ENCODE data around the gene CLCN3. TPM values are rescaled to one million over a fixed set of nuclear protein-coding genes. Genes with fewer than 3 reads are reported as not detected.
A peak's percentile ranks its signal among the peaks of the same experiment; 100 is the strongest.

The CLCN3 gene
- total and polyA plus RNA-seq, 2 of the 13 experiments (the other 11 are each of a cell fraction or from before 2014, with no cell fraction given), result 13.6 to 23.7 TPM

- TF ChIP-seq PHF8 (CRISPR knock-in tag; IDR thresholded peaks at IDR 0.05) (peak; percentile 82), ZNF501 (CRISPR knock-in tag; IDR thresholded peaks at IDR 0.05) (peak; percentile 87), ELF3 (CRISPR knock-in tag; IDR thresholded peaks at IDR 0.05) (peak; percentile 63), TBL1XR1 (IDR thresholded peaks at IDR 0.05; ENCODE audit: borderline replicate concordance, low read length, partially characterized antibody) (peak; percentile 15), CENPX (CRISPR knock-in tag; IDR thresholded peaks at IDR 0.05) (no peak), ZSCAN9 (CRISPR knock-in tag; IDR thresholded peaks at IDR 0.05; ENCODE audit: borderline replicate concordance) (peak; percentile 78; the same call in 1 of the 2 replicates), NR2C2 (CRISPR knock-in tag; IDR thresholded peaks at IDR 0.05; ENCODE audit: borderline replicate concordance) (peak; percentile 92), ZNF607 (CRISPR knock-in tag; IDR thresholded peaks at IDR 0.05; ENCODE audit: borderline replicate concordance) (peak; percentile 90; the same call in 1 of the 2 replicates), BRCA1 (CRISPR knock-in tag; IDR thresholded peaks at IDR 0.05) (no peak), IRF2 (CRISPR knock-in tag; IDR thresholded peaks at IDR 0.05) (peak; percentile 72; the same call in 1 of the 2 replicates), ZBTB7A (CRISPR knock-in tag; IDR thresholded peaks at IDR 0.05) (peak; percentile 11; the same call in 1 of the 2 replicates), ZNF44 (CRISPR knock-in tag; IDR thresholded peaks at IDR 0.05) (no peak), TERF1 (CRISPR knock-in tag; IDR thresholded peaks at IDR 0.05) (no peak), MED1 (CRISPR knock-in tag; IDR thresholded peaks at IDR 0.05) (peak; percentile 63), ZMYM4 (CRISPR knock-in tag; IDR thresholded peaks at IDR 0.05) (peak; percentile 99), ZBTB39 (CRISPR knock-in tag; IDR thresholded peaks at IDR 0.05) (0 out of 2 replicates have a peak, but pooled peaks have one; percentile 25), ZFP36L1 (CRISPR knock-in tag; IDR thresholded peaks at IDR 0.05) (peak; percentile 85), MBNL3 (CRISPR knock-in tag; conservative IDR thresholded peaks at IDR 0.05) (no peak), ZFP36 (IDR thresholded peaks at IDR 0.05; ENCODE audit: borderline replicate concordance, low read depth, low read length, partially characterized antibody) (no peak), TFDP1 (CRISPR knock-in tag; IDR thresholded peaks at IDR 0.05; ENCODE audit: borderline replicate concordance) (peak; percentile 63; the same call in 1 of the 2 replicates), FOXA1 (IDR thresholded peaks at IDR 0.05) (no peak), FOXA1 (CRISPR knock-in tag; IDR thresholded peaks at IDR 0.05) (peak; percentile 47), ZNF891 (CRISPR knock-in tag; IDR thresholded peaks at IDR 0.05) (peak; percentile 69; the same call in 1 of the 2 replicates)
These were observed at the start of gene CLCN3 (continued) for GRCh38 chr4:169619958-169620879.

All from HepG2 (cell line).